ENCODE measurements around the gene PM20D1.

PM20D1 gene

DNA sequence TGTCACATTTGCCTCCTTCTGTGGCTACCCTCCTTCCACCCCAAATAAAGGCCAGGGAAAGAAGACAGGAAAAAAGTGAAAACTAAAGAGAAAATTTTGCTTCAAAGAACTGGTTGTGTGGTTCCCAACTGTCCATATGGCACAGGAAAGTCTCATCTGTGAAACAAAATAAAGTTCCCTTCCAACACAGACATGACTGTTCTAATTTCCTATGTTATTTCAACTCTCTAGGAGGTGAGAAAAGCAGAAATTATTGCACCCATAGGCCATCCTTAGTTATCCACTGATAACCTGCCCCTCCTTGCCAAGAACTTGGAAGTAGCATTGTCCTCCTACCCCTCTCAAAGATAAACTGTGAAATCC, 66.5 kb downstream of the PM20D1 start:
- H3K4me3 ChIP-seq (ENCODE audit: low read depth, low read length), result no peak overlapping the region
- DNase-seq (ENCODE audit: low read depth), result no peak

DNA sequence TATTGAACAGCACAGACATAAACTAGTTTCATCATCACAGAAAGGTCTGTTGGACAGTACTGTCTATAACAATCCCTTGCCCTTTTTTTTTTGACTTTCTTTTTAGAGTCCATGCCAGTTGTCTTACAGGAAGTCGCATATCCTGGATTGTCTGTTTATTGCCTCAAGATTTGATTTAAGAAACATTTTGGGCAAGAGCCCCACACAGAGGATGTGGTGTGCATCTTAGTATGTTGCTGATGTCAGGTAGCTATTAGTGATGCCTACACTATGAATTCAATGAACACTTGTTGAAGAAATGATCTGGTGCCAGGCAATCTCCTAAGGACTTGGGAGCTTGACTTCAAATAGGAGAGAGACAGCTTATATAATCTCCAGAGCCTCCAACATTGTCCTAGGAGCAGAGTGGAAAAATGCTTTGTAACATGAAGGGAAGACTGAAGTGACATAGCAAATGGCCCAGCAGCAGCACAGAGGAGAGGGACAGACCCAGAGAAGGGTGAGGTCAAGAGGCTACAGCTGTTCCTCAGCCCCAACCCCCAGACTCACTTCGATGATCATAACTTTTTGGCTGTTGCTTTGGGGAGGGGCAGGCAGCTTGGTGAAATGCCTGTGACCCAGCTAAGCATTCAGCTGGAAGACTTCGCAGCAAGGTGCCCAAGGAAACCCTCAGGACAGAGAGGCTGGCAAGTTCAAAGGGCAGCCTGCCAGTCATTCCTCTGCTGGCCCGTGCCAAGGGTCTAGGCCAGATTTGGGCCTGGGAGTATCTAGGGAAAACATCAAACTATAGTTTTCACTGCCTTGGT, 67.1 kb downstream of the PM20D1 start:
- no peak for DNase-seq (ENCODE audit: low read depth)

DNA sequence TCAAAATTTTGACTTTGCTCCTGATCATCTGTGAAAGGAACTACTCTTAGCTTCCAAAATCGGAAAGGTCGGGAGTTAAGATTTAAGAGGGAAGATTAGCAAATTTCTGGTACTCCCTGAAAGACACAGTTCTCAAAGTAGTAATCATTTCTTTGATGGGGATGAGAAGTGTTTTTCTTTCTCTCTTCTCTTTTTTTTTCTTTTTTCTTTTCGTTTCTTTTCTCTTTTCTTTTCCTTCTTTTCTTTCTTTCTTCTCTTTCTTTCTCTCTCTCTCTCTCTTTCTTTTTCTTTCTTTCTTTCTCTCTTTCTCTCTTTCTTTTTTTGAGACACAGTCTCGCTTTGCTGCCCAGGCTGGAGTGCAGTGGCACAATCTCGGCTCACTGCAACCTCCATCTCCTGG, 69.6 kb downstream of the PM20D1 start:
- H3K4me3 ChIP-seq (ENCODE audit: low read depth, low read length), result no peak overlapping the region
- no peak for DNase-seq (ENCODE audit: low read depth)

More for the DNA sequence above, 67.1 kb downstream of the PM20D1 start:
- H3K4me3 ChIP-seq (ENCODE audit: low read depth, low read length), result no peak overlapping the region
